Muscle layer of colon (tissue), 2 donors: ENCODE measurements around the gene MED17.
"Not testable (repeated sequence)": the region's sequence is repeated elsewhere in the genome, so short reads cannot be mapped to it uniquely, and the experiment has no call there.

Experiments used
- H3K27ac ChIP-seq: one replicate; pipeline ENCODE4 v1.7.0; 2013; ENCODE audit warnings: low read depth, mild to moderate bottlenecking, low read length, moderate library complexity
- H3K27me3 ChIP-seq, 2 donors: one replicate each; pipeline ENCODE4 v1.7.0; 2013; ENCODE audit warnings: low read length in 2 of 2, mild to moderate bottlenecking in 2 of 2; ENCODE audit not compliant: insufficient read depth in 2 of 2, control insufficient read depth in 1 of 2
- H3K36me3 ChIP-seq: one replicate; pipeline ENCODE4 v1.7.0; 2013; ENCODE audit warnings: mild to moderate bottlenecking, low read length; ENCODE audit not compliant: insufficient read depth
- H3K4me1 ChIP-seq: one replicate; pipeline ENCODE4 v1.7.0; 2013; ENCODE audit warnings: mild to moderate bottlenecking, low read length; ENCODE audit not compliant: insufficient read depth
- H3K4me3 ChIP-seq, 2 donors: one replicate each; pipeline ENCODE4 v1.7.0; 2013; ENCODE audit warnings: low read length in 2 of 2, low read depth in 1 of 2, mild to moderate bottlenecking in 1 of 2, moderate library complexity in 1 of 2
- H3K9ac ChIP-seq: one replicate; pipeline ENCODE4 v1.7.0; 2013; ENCODE audit warnings: low read length
- H3K9me3 ChIP-seq: one replicate; pipeline ENCODE4 v1.7.0; 2013; ENCODE audit warnings: mild to moderate bottlenecking, low read length
- donor health status: abdominal sarcoma.
- donor health status: Adenocarcinoma of cecum.

Gene MED17

GRCh38 chr11:93765551-93765950, 18.5 kb upstream of the MED17 start:
- H3K27me3 ChIP-seq = no peaks in the 10 kb centered on the region
- H3K4me1 ChIP-seq = peaks cover 4% of the 10 kb centered on the region
- no peak overlapping the region for H3K9ac ChIP-seq
- H3K27ac ChIP-seq = no peak overlapping the region
- H3K4me3 ChIP-seq = no peak overlapping the region
- no peaks in the 10 kb centered on the region for H3K9me3 ChIP-seq
- peaks cover 18% of the 10 kb centered on the region for H3K36me3 ChIP-seq

GRCh38 chr11:93766504-93766903, 17.6 kb upstream of the MED17 start:
- Histone ChIP-seq H3K4me1 (peaks cover 4% of the 10 kb centered on the region), H3K9me3 (no peaks in the 10 kb centered on the region), H3K4me3 (no peak overlapping the region), H3K27me3 (no peaks in the 10 kb centered on the region), H3K36me3 (peaks cover 17% of the 10 kb centered on the region), H3K27ac (no peak overlapping the region), H3K9ac (no peak overlapping the region)

DNA sequence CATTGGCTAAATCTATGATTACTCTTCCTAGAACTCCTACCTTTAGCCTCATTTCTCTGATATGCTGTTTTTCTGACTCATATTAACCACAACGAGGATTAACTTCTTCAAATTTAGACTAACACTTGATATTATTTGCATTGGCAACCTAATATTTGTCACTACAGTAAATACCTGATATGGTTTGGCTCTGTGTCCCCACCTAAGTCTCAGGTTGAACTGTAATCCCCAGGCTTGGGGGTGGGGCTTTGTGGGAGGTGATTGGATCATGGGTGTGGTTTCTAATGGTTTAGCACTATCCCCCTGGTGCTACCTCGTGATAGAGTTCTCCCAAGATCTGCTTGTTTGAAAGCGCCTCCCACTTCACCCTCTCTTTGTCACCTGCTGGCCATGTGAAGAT, 17.1 kb upstream of the MED17 start:
- H3K27me3 ChIP-seq = no peaks in the 10 kb centered on the region
- no peak overlapping the region for H3K9ac ChIP-seq
- H3K9me3 ChIP-seq = no peaks in the 10 kb centered on the region
- H3K36me3 ChIP-seq = peaks cover 17% of the 10 kb centered on the region
- H3K27ac ChIP-seq = no peak overlapping the region
- H3K4me1 ChIP-seq = peaks cover 4% of the 10 kb centered on the region
- H3K4me3 ChIP-seq = no peak overlapping the region

DNA sequence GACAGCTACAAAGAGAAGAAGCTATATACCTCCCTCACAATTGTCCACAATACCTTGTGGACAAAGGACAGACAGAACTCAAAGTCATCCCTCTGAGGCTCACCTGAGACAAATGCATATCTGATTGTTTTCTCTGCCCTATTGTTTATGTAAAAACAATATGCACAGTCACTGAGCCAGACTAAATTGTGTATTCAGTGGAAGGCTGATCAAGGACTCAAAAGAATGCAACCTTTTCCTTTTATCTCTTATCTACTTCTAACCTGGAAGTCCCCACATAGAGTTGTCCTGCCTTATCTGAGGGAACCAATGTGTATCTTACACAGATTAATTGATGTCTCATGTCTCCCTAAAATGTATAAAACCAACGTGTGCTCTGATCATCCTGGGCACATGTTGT, 13.9 kb upstream of the MED17 start:
- no peak overlapping the region for H3K4me3 ChIP-seq
- no peaks in the 10 kb centered on the region for H3K27me3 ChIP-seq
- no peak overlapping the region for H3K9ac ChIP-seq
- no peaks in the 10 kb centered on the region for H3K36me3 ChIP-seq
- H3K27ac ChIP-seq = no peak overlapping the region
- H3K9me3 ChIP-seq = no peaks in the 10 kb centered on the region
- peaks cover 4% of the 10 kb centered on the region for H3K4me1 ChIP-seq

- no peak overlapping the region for H3K27ac ChIP-seq
- no peak overlapping the region for H3K4me3 ChIP-seq
- H3K4me1 ChIP-seq = no peaks in the 10 kb centered on the region
- H3K9ac ChIP-seq = no peak overlapping the region
- H3K9me3 ChIP-seq = no peaks in the 10 kb centered on the region
- no peaks in the 10 kb centered on the region for H3K27me3 ChIP-seq
- no peaks in the 10 kb centered on the region for H3K36me3 ChIP-seq
Observed at GRCh38 chr11:93772123-93772522, 12.0 kb upstream of the MED17 start.

GRCh38 chr11:93773045-93773477, 11.0 kb upstream of the MED17 start:
- Histone ChIP-seq H3K4me1 (no peaks in the 10 kb centered on the region), H3K9me3 (no peaks in the 10 kb centered on the region), H3K4me3 (no peak overlapping the region), H3K9ac (no peak overlapping the region), H3K27me3 (no peaks in the 10 kb centered on the region), H3K27ac (no peak overlapping the region), H3K36me3 (no peaks in the 10 kb centered on the region)

- no peak overlapping the region for H3K9ac ChIP-seq
Observed at GRCh38 chr11:93773601-93774200, 10.4 kb upstream of the MED17 start.

GRCh38 chr11:93774560-93774959, 9.5 kb upstream of the MED17 start:
- H3K36me3 ChIP-seq, H3K4me1 ChIP-seq, H3K4me3 ChIP-seq, H3K9ac ChIP-seq, H3K27ac ChIP-seq, H3K27me3 ChIP-seq, H3K9me3 ChIP-seq: not testable (repeated sequence)

More at GRCh38 chr11:93773601-93774200, 10.4 kb upstream of the MED17 start:
- Histone ChIP-seq H3K27me3 (no peaks in the 10 kb centered on the region), H3K27ac (no peak overlapping the region), H3K4me1 (no peaks in the 10 kb centered on the region), H3K4me3 (no peak overlapping the region), H3K36me3 (no peaks in the 10 kb centered on the region), H3K9me3 (no peaks in the 10 kb centered on the region)

DNA sequence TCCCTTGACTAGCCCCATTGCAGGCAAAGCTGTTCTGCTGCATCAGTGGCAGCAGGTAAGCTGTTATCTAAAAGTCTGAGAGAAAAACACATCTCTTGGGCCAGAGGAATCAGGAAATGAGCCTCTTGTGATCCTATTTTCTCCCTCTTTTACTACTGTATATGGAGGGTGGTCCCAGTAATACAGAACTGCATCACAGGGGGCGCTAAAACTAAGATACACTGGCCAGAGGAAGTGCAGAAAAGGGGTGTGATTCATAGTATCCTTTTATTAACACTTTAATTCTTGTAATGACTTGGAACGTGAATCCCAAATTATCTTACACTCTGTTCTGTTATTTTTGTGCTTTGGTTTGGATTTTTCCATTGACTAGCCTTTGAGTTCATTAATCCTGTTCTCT, 8.8 kb upstream of the MED17 start:
- Histone ChIP-seq H3K36me3 (no peaks in the 10 kb centered on the region), H3K9me3 (no peaks in the 10 kb centered on the region), H3K27me3 (no peaks in the 10 kb centered on the region), H3K4me3 (no peak overlapping the region), H3K9ac (no peak overlapping the region), H3K4me1 (no peaks in the 10 kb centered on the region), H3K27ac (no peak overlapping the region)

GRCh38 chr11:93783362-93783761, 720 bp upstream of the MED17 start:
- peaks cover 24% of the 10 kb centered on the region for H3K4me1 ChIP-seq
- no peaks in the 10 kb centered on the region for H3K27me3 ChIP-seq
- no peaks in the 10 kb centered on the region for H3K36me3 ChIP-seq
- H3K4me3 ChIP-seq = peak overlapping the region; percentile 22 to 84
- H3K9me3 ChIP-seq = no peaks in the 10 kb centered on the region
- no peak overlapping the region for H3K9ac ChIP-seq
- peak overlapping the region; percentile 95 for H3K27ac ChIP-seq

- Histone ChIP-seq H3K9ac (peak overlapping the region; percentile 78), H3K36me3 (peaks cover 2% of the 10 kb centered on the region), H3K9me3 (no peaks in the 10 kb centered on the region), H3K27me3 (no peaks in the 10 kb centered on the region), H3K4me1 (peaks cover 24% of the 10 kb centered on the region), H3K4me3 (peak overlapping the region; percentile 22 to 84), H3K27ac (peak overlapping the region; percentile 95)
Observed at GRCh38 chr11:93783765-93784144, 327 bp upstream of the MED17 start.

- no peaks in the 10 kb centered on the region for H3K9me3 ChIP-seq
- peaks cover 24% of the 10 kb centered on the region for H3K4me1 ChIP-seq
- peak overlapping the region; percentile 78 for H3K9ac ChIP-seq
- H3K27me3 ChIP-seq = no peaks in the 10 kb centered on the region
- peak overlapping the region; percentile 95 for H3K27ac ChIP-seq
- peaks cover 14% of the 10 kb centered on the region for H3K36me3 ChIP-seq
- peak overlapping the region; percentile 59 to 84 for H3K4me3 ChIP-seq
Observed at GRCh38 chr11:93784935-93785360, 866 bp downstream of the MED17 start.
